K562 (cell line): ENCODE data around the gene NME2. TPM values are rescaled to one million over a fixed set of nuclear protein-coding genes. Genes with fewer than 3 reads are reported as not detected.

Source experiments
- ATAC-seq: fragments of 200-7000 bp; cut with Tn5 transposase; 3 replicates; pipeline ENCODE4 v1.9.1; 2020; ENCODE audit warnings: moderate library complexity
- BruUV-seq: library from RNA; stranded (reverse); fragments of 400-500 nt; replicated peaks from 2 replicates; lab custom pipeline; 2021; lab: Mats Ljungman, UMichigan
- CTCF ChIA-PET: fragments of 300-600 bp; formaldehyde crosslinking; extraction: SDS; loops from one replicate; lab custom pipeline; 2021; ENCODE audit warnings: low intra/inter-chr PET ratio; lab: Yijun Ruan, JAX
- POLR2A ChIA-PET: fragments of 300-600, 350-650 bp; sonication (Branson Sonifier 250); formaldehyde crosslinking; extraction: SDS; loops from one replicate; lab custom pipeline; 2021; ENCODE audit warnings: antibody characterized with exemption, inconsistent platforms; lab: Yijun Ruan, JAX
- DNase-seq, 4 experiments: peaks; one replicate each; pipeline versions ENCODE4 v3.0.0 to v3.0.0-alpha.2; 2011 to 2018; ENCODE audit warnings: low spot score in 3 of 4, mixed read lengths in 3 of 4; ENCODE audit errors: extremely low read depth in 1 of 4
- FAIRE-seq: peaks from 2 replicates; lab custom pipeline; 2011; peaks lifted over from hg19 to GRCh38; lab: Jason Lieb, UNC
- H2AFZ ChIP-seq: 2 replicates; pipeline ENCODE4 v1.6.0; 2011; ENCODE audit warnings: low read depth, low read length, control low read depth, inconsistent platforms
- H3K27ac ChIP-seq: fragments of 200-600 bp; 3 replicates; pipeline ENCODE4 v1.8.0; 2011; ENCODE audit warnings: low read depth, mild to moderate bottlenecking, control low read depth, inconsistent platforms, low read length, moderate library complexity, mixed read lengths; ENCODE audit errors: extremely low read depth
- H3K27me3 ChIP-seq, 2 experiments: fragments of 300-600 bp in 1 of 2; 2 replicates in 1 of 2; 3 replicates in 1 of 2; pipeline versions ENCODE4 v1.6.0 to v1.8.0; 2011; ENCODE audit warnings: inconsistent platforms in 2 of 2, low read length in 2 of 2, mild to moderate bottlenecking in 1 of 2, mixed read lengths in 1 of 2, moderate library complexity in 1 of 2; ENCODE audit not compliant: control insufficient read depth in 2 of 2, insufficient read depth in 2 of 2
- H3K36me3 ChIP-seq: fragments of 300-600 bp; 3 replicates; pipeline ENCODE4 v1.8.0; 2011; ENCODE audit warnings: mild to moderate bottlenecking, low read length, inconsistent platforms; ENCODE audit not compliant: control insufficient read depth, insufficient read depth
- H3K4me1 ChIP-seq, 2 experiments: fragments of 200-600 bp in 1 of 2; replicated peaks in 1 of 2; 2 replicates in 1 of 2; 3 replicates in 1 of 2; pipeline versions ENCODE4 v1.5.1 to v1.8.0; 2011; ENCODE audit warnings: inconsistent platforms in 2 of 2, low read length in 2 of 2, mild to moderate bottlenecking in 1 of 2, mixed read lengths in 1 of 2, moderate library complexity in 1 of 2; ENCODE audit not compliant: control insufficient read depth in 2 of 2, insufficient read depth in 2 of 2
- H3K4me2 ChIP-seq: 2 replicates; pipeline ENCODE4 v1.6.1; 2011; ENCODE audit warnings: low read length, control low read depth, inconsistent platforms, mixed read lengths; ENCODE audit not compliant: insufficient read depth
- H3K4me3 ChIP-seq: fragments of 200-600 bp; sonication (generic), shearing (Covaris generic); 2 replicates; pipeline ENCODE4 v1.5.1; 2016; ENCODE audit warnings: control low read depth, inconsistent platforms
- H3K79me2 ChIP-seq: fragments of 200-600 bp; 3 replicates; pipeline ENCODE4 v1.8.0; 2011; ENCODE audit warnings: low read length, inconsistent platforms; ENCODE audit not compliant: control insufficient read depth, insufficient read depth
- H3K9ac ChIP-seq, 2 experiments: 2 replicates each; pipeline versions ENCODE4 v1.6.0 to v1.6.1; 2011; ENCODE audit warnings: low read depth in 2 of 2, low read length in 2 of 2, control low read depth in 1 of 2, inconsistent platforms in 1 of 2, mild to moderate bottlenecking in 1 of 2, mixed read lengths in 1 of 2; ENCODE audit not compliant: insufficient read depth in 1 of 2
- H3K9me1 ChIP-seq: one replicate; pipeline ENCODE4 v1.6.0; 2011; ENCODE audit warnings: inconsistent platforms, mild to moderate bottlenecking, low read length, moderate library complexity; ENCODE audit not compliant: control insufficient read depth, insufficient read depth
- H3K9me3 ChIP-seq: replicated peaks from 2 replicates; pipeline ENCODE4 v1.5.1; 2011; ENCODE audit warnings: low read depth, low read length, inconsistent platforms; ENCODE audit not compliant: control insufficient read depth, insufficient read depth
- H4K20me1 ChIP-seq: replicated peaks from 2 replicates; pipeline ENCODE4 v1.6.1; 2011; ENCODE audit warnings: low read length, inconsistent platforms, mixed read lengths; ENCODE audit not compliant: control insufficient read depth, insufficient read depth
- HMG20A ChIP-seq: fragments of 450-650 bp; formaldehyde crosslinking; conservative IDR thresholded peaks from 2 replicates; pipeline ENCODE4 v1.4.0; 2020; ENCODE audit warnings: mild to moderate bottlenecking, mixed read lengths
- RFX1 ChIP-seq: fragments of 450-650 bp; IDR thresholded peaks from 2 replicates; pipeline ENCODE4 v1.6.1; 2016; ENCODE audit warnings: mild to moderate bottlenecking, moderate library complexity
- SAFB ChIP-seq: fragments of 200-400 bp; formaldehyde crosslinking; IDR thresholded peaks from 2 replicates; pipeline ENCODE4 v1.6.1; 2017; ENCODE audit warnings: low read depth, low read length, borderline replicate concordance
- USF1 ChIP-seq: sonication (generic); formaldehyde crosslinking; IDR thresholded peaks from 2 replicates; pipeline ENCODE4 v1.9.0; 2022; ENCODE audit warnings: mild to moderate bottlenecking, missing genetic modification reagents
- ZEB2 ChIP-seq: fragments of 450-650 bp; IDR thresholded peaks from 2 replicates; pipeline ENCODE4 v1.6.1; 2016
- ZFP1 ChIP-seq: fragments of 450-650 bp; formaldehyde crosslinking; IDR thresholded peaks from 2 replicates; pipeline ENCODE4 v1.4.0; 2020; ENCODE audit warnings: mild to moderate bottlenecking, mixed read lengths
- ZFPM2 ChIP-seq: fragments of 250-450 bp; sonication (Bioruptor Pico); IDR thresholded peaks from 2 replicates; pipeline ENCODE4 v1.5.1; 2022; ENCODE audit warnings: mild to moderate bottlenecking
- WGBS: fragments of 100-300 bp; shearing (Covaris generic); methylation state at CpG from one replicate; pipeline ENCODE4 v1.1.6; 2016; ENCODE audit warnings: low coverage, mixed read lengths; ENCODE audit not compliant: insufficient coverage; ENCODE audit errors: missing lambda C conversion rate; 5-methylcytosine and 5-hydroxymethylcytosine counted together
- in situ Hi-C: fragments of 300-500 bp; cut with MboI; formaldehyde crosslinking; loops from 4 replicates; pipeline ENCODE4 v1.15.0; 2018; ENCODE audit warnings: inconsistent platforms, mixed read lengths
- intact Hi-C: fragments of 100-400 bp; cut with micrococcal nuclease; formaldehyde crosslinking; loops from 2 replicates; pipeline ENCODE4 v1.14.2; 2022
- polyA plus RNA-seq, 8 experiments: library from polyadenylated mRNA; depleted of rRNA in 4 of 8; stranded (reverse) in 5 of 8; unstranded in 3 of 8; fragments of >200 nt; fragmentation: Nextera tagmentation in 2 of 8; fragmentation: Illumina TruSeq in 1 of 8; extraction: Ambion mirVana in 2 of 8; extraction: Trizol in 1 of 8; gene quantifications; 2 replicates each; pipeline versions ENCODE4 v1.2.1 to v1.2.3, GENCODE V29; 2011 to 2014; ENCODE audit warnings: inconsistent platforms in 1 of 8, missing spikeins in 1 of 8
- total RNA-seq, 7 experiments: library from RNA; depleted of rRNA in 6 of 7; stranded (reverse); fragments of >200 nt in 6 of 7; fragmentation: Illumina TruSeq in 2 of 7; extraction: Trizol in 2 of 7; gene quantifications; 2 replicates each; pipeline versions ENCODE4 v1.2.1 to v1.2.3, GENCODE V29; 2011 to 2021; ENCODE audit warnings: low replicate concordance in 1 of 7

The NME2 gene
- total and polyA plus RNA-seq, 9 of the 15 experiments (the other 6 are each of a cell fraction or from before 2014, with no cell fraction given) = 684 to 1,202 (median 924) TPM

- 58% methylated on average over 1 of the region's 2 CpGs for WGBS
- CTCF ChIA-PET = interaction anchor here (0.7 kb wide), 1 partner anchor 33 kb away, joined by 3 read pairs; no protein-coding TSS in a partner anchor
- H3K27ac ChIP-seq = no peak overlapping the region
- intact Hi-C loops (no loop called here), in situ Hi-C loops (loop anchor here (5.0 kb wide), 1 partner anchor 147 kb away; no protein-coding TSS in a partner anchor)
- H3K36me3 ChIP-seq = no peaks in the 10 kb centered on the region; the same call in 2 of the 3 replicates
- H3K9me3 ChIP-seq = no peaks in the 10 kb centered on the region
- no peak overlapping the region for H3K4me3 ChIP-seq
- no peak for DNase-seq
- no peak overlapping the region for H3K4me2 ChIP-seq
- H4K20me1 ChIP-seq = no peaks in the 10 kb centered on the region
- no peak overlapping the region for H3K9ac ChIP-seq
- H3K9me1 ChIP-seq = no peaks in the 10 kb centered on the region
- H2AFZ ChIP-seq = no peak overlapping the region
- H3K27me3 ChIP-seq = no peaks in the 10 kb centered on the region
- no peak for ATAC-seq
- no TSS peak for BruUV-seq
- no peak for TF ChIP-seq ZEB2
- TF ChIP-seq ZFPM2 (CRISPR knock-in tag) = no peak
- TF ChIP-seq SAFB = no peak
- no peak for TF ChIP-seq ZFP1 (CRISPR knock-in tag)
- TF ChIP-seq RFX1 = peak; percentile 43; the same call in 1 of the 2 replicates
- no peak for TF ChIP-seq HMG20A (CRISPR knock-in tag)
- TF ChIP-seq USF1 (CRISPR knock-in tag) = no peak
- POLR2A ChIA-PET = no interaction called here
- H3K4me1 ChIP-seq = peaks cover 7 to 10% of the 10 kb centered on the region in 2 experiments; a peak in 3 of 5 replicates
- FAIRE-seq = no peak
- peaks cover 8% of the 10 kb centered on the region for H3K79me2 ChIP-seq
Observed at GRCh38 chr17:51149163-51149562, 17.0 kb upstream of the NME2 start.
